Kasumi-1 (cell line): ENCODE data around the gene CDK5RAP2.
"Not testable (repeated sequence)": the region's sequence is repeated elsewhere in the genome, so short reads cannot be mapped to it uniquely, and the experiment has no call there.

Experiments used
- DNase-seq, 2 experiments: peaks; one replicate each; lab custom pipeline; 2025; lab: John Stamatoyannopoulos, UW

The CDK5RAP2 gene

GRCh38 chr9:120592210-120592609 is 12.2 kb upstream of the CDK5RAP2 start:
- DNase-seq = no peak

GRCh38 chr9:120587328-120587727 is 7.4 kb upstream of the CDK5RAP2 start:
- DNase-seq = peak; percentile 14 to 36

GRCh38 chr9:120583958-120584369 is 4.0 kb upstream of the CDK5RAP2 start:
- peak; percentile 78 to 82 for DNase-seq

- DNase-seq = no peak
Measured at GRCh38 chr9:120579139-120580050, 572 bp downstream of the CDK5RAP2 start.

GRCh38 chr9:120574473-120574872 is 5.5 kb downstream of the CDK5RAP2 start:
- DNase-seq = no peak

- DNase-seq = no peak
Measured at GRCh38 chr9:120572472-120572871, 7.5 kb downstream of the CDK5RAP2 start.

- no peak for DNase-seq
Measured at GRCh38 chr9:120571443-120572257, 8.3 kb downstream of the CDK5RAP2 start.

GRCh38 chr9:120570296-120570695 is 9.7 kb downstream of the CDK5RAP2 start:
- no peak for DNase-seq

GRCh38 chr9:120569556-120569955 is 10.4 kb downstream of the CDK5RAP2 start:
- no peak for DNase-seq

GRCh38 chr9:120568816-120569215 is 11.2 kb downstream of the CDK5RAP2 start:
- no peak for DNase-seq

GRCh38 chr9:120567874-120568273 is 12.1 kb downstream of the CDK5RAP2 start:
- no peak for DNase-seq

- DNase-seq = no peak
Measured at GRCh38 chr9:120567081-120567480, 12.9 kb downstream of the CDK5RAP2 start.

GRCh38 chr9:120564589-120564988 is 15.4 kb downstream of the CDK5RAP2 start:
- DNase-seq = no peak

- DNase-seq = no peak
Measured at GRCh38 chr9:120562861-120563443, 17.0 kb downstream of the CDK5RAP2 start.

- no peak for DNase-seq
Measured at GRCh38 chr9:120561709-120562108, 18.3 kb downstream of the CDK5RAP2 start.

- DNase-seq = no peak
Measured at GRCh38 chr9:120559546-120559945, 20.4 kb downstream of the CDK5RAP2 start.

GRCh38 chr9:120558454-120558853 is 21.5 kb downstream of the CDK5RAP2 start:
- DNase-seq = no peak

GRCh38 chr9:120557205-120557604 is 22.8 kb downstream of the CDK5RAP2 start:
- DNase-seq = no peak

- no peak for DNase-seq
Measured at GRCh38 chr9:120556775-120557174, 23.2 kb downstream of the CDK5RAP2 start.

- DNase-seq = peak; percentile 90 to 95
Measured at GRCh38 chr9:120555839-120556238, 24.1 kb downstream of the CDK5RAP2 start.

- not testable (repeated sequence) for DNase-seq
Measured at GRCh38 chr9:120552210-120552704, 27.7 kb downstream of the CDK5RAP2 start.
